WTC11 (cell line): Measurements from ENCODE around the gene INPP5F.

ENCODE experiments used
- TF ChIP-seq, protein P1 (sequence below): sonication (generic); formaldehyde crosslinking; IDR thresholded peaks from 2 replicates; pipeline ENCODE4 v1.8.1; 2023; ENCODE audit warnings: mild to moderate bottlenecking, missing genetic modification reagents, borderline replicate concordance
- TF ChIP-seq, protein P2 (sequence below): fragments of 250-450 bp; sonication (Bioruptor Pico); IDR thresholded peaks from 2 replicates; pipeline ENCODE4 v2.1.2; 2022; ENCODE audit warnings: mild to moderate bottlenecking, moderate library complexity

DNA sequence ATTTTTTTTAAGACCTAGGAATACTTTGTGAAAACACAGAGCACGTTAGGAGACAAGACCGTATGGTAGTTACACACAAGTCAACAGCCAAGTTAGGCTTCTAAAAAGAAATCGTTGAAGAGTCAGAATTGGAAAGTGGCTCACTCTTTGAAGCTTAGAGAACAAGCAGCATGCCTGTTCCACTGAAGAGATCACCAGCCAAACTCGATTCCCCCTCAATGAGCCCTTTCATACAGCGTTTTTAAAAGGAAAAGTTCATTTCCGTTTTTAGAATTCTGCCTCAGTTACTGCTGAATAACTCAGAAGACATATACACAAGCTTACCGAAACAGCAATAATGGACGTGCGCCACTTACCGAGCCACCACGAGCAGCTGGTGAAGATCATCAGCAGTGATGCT lies 105.8 kb downstream of the INPP5F start:
- TF ChIP-seq, protein P1, sequence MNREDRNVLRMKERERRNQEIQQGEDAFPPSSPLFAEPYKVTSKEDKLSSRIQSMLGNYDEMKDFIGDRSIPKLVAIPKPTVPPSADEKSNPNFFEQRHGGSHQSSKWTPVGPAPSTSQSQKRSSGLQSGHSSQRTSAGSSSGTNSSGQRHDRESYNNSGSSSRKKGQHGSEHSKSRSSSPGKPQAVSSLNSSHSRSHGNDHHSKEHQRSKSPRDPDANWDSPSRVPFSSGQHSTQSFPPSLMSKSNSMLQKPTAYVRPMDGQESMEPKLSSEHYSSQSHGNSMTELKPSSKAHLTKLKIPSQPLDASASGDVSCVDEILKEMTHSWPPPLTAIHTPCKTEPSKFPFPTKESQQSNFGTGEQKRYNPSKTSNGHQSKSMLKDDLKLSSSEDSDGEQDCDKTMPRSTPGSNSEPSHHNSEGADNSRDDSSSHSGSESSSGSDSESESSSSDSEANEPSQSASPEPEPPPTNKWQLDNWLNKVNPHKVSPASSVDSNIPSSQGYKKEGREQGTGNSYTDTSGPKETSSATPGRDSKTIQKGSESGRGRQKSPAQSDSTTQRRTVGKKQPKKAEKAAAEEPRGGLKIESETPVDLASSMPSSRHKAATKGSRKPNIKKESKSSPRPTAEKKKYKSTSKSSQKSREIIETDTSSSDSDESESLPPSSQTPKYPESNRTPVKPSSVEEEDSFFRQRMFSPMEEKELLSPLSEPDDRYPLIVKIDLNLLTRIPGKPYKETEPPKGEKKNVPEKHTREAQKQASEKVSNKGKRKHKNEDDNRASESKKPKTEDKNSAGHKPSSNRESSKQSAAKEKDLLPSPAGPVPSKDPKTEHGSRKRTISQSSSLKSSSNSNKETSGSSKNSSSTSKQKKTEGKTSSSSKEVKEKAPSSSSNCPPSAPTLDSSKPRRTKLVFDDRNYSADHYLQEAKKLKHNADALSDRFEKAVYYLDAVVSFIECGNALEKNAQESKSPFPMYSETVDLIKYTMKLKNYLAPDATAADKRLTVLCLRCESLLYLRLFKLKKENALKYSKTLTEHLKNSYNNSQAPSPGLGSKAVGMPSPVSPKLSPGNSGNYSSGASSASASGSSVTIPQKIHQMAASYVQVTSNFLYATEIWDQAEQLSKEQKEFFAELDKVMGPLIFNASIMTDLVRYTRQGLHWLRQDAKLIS (CRISPR knock-in tag): no peak
- TF ChIP-seq, protein P2, sequence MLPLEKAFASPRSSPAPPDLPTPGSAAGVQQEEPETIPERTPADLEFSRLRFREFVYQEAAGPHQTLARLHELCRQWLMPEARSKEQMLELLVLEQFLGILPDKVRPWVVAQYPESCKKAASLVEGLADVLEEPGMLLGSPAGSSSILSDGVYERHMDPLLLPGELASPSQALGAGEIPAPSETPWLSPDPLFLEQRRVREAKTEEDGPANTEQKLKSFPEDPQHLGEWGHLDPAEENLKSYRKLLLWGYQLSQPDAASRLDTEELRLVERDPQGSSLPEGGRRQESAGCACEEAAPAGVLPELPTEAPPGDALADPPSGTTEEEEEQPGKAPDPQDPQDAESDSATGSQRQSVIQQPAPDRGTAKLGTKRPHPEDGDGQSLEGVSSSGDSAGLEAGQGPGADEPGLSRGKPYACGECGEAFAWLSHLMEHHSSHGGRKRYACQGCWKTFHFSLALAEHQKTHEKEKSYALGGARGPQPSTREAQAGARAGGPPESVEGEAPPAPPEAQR (CRISPR knock-in tag): no peak
